ENCODE results near the gene GPD1. TPM values are rescaled to one million over a fixed set of nuclear protein-coding genes. Genes with fewer than 3 reads are reported as not detected.
A peak's percentile ranks its signal among the peaks of the same experiment; 100 is the strongest.

GPD1 gene
- total and polyA plus RNA-seq, 9 of the 15 experiments (the other 6 are each of a cell fraction or from before 2014, with no cell fraction given) = 0.13 to 1.00 (median 0.55) TPM

GRCh38 chr12:50117057-50117622 is 13.3 kb downstream of the GPD1 start:
- DNase-seq (ENCODE audit: extremely low read depth in 1 of 4, low spot score in 3 of 4) (no peak), ATAC-seq (no peak), FAIRE-seq (no peak)
- Histone ChIP-seq H3K79me2 (ENCODE audit: control insufficient read depth, insufficient read depth, low read length) (peaks cover 42% of the 10 kb centered on the region), H3K9me1 (ENCODE audit: control insufficient read depth, insufficient read depth, low read length) (no peaks in the 10 kb centered on the region), H3K36me3 (ENCODE audit: control insufficient read depth, insufficient read depth, low read length) (peaks cover 43% of the 10 kb centered on the region; the same call in 2 of the 3 replicates), H3K4me2 (ENCODE audit: insufficient read depth, low read length) (no peak overlapping the region), H3K4me1 (replicated peaks in 1 of 2; ENCODE audit: control insufficient read depth in 2 of 2, insufficient read depth in 2 of 2, low read length in 2 of 2) (peaks cover 4 to 17% of the 10 kb centered on the region in 2 experiments; a peak in 3 of 5 replicates), H3K27me3 (ENCODE audit: control insufficient read depth in 2 of 2, insufficient read depth in 2 of 2, low read length in 2 of 2) (no peaks in the 10 kb centered on the region), H3K27ac (ENCODE audit: extremely low read depth, low read depth, low read length) (no peak overlapping the region), H3K4me3 (no peak overlapping the region), H2AFZ (ENCODE audit: low read depth, low read length) (no peak overlapping the region), H3K9ac (ENCODE audit: insufficient read depth in 1 of 2, low read depth in 2 of 2, low read length in 2 of 2) (no peak overlapping the region), H3K9me3 (replicated peaks; ENCODE audit: control insufficient read depth, insufficient read depth, low read depth, low read length) (no peaks in the 10 kb centered on the region), H4K20me1 (replicated peaks; ENCODE audit: control insufficient read depth, insufficient read depth, low read length) (peaks cover 3% of the 10 kb centered on the region; the same call in 1 of the 2 replicates)
- in situ Hi-C loops (cut with MboI) (no loop called here), intact Hi-C loops (cut with micrococcal nuclease) (no loop called here)
- POLR2A ChIA-PET = interaction anchor here (0.6 to 1.3 kb wide), 3 partner anchors 9 to 167 kb away, joined by 3 to 4 read pairs (median 4); no protein-coding TSS in a partner anchor
- CTCF ChIA-PET (ENCODE audit: low intra/inter-chr PET ratio) = no interaction called here
- WGBS (ENCODE audit: insufficient coverage, low coverage, missing lambda C conversion rate) = 97% methylated on average over 4 of the region's 6 CpGs
- BruUV-seq (replicated peaks) = no TSS peak
- TF ChIP-seq IFI16 (CRISPR knock-in tag; IDR thresholded peaks at IDR 0.05) (no peak), ZNF121 (CRISPR knock-in tag; conservative IDR thresholded peaks at IDR 0.05) (peak; percentile 83)

- Histone ChIP-seq H3K9me3 (replicated peaks; ENCODE audit: control insufficient read depth, insufficient read depth, low read depth, low read length) (no peaks in the 10 kb centered on the region; the same call in 1 of the 2 replicates), H3K4me3 (no peak overlapping the region), H3K4me1 (replicated peaks in 1 of 2; ENCODE audit: control insufficient read depth in 2 of 2, insufficient read depth in 2 of 2, low read length in 2 of 2) (peaks cover 0 to 2% of the 10 kb centered on the region in 2 experiments; a peak in 1 of 5 replicates), H4K20me1 (replicated peaks; ENCODE audit: control insufficient read depth, insufficient read depth, low read length) (no peaks in the 10 kb centered on the region), H3K79me2 (ENCODE audit: control insufficient read depth, insufficient read depth, low read length) (peaks cover 20% of the 10 kb centered on the region), H3K27me3 (ENCODE audit: control insufficient read depth in 2 of 2, insufficient read depth in 2 of 2, low read length in 2 of 2) (no peaks in the 10 kb centered on the region), H3K9ac (ENCODE audit: insufficient read depth in 1 of 2, low read depth in 2 of 2, low read length in 2 of 2) (no peak overlapping the region), H3K4me2 (ENCODE audit: insufficient read depth, low read length) (no peak overlapping the region), H2AFZ (ENCODE audit: low read depth, low read length) (no peak overlapping the region), H3K9me1 (ENCODE audit: control insufficient read depth, insufficient read depth, low read length) (no peaks in the 10 kb centered on the region), H3K27ac (ENCODE audit: extremely low read depth, low read depth, low read length) (no peak overlapping the region), H3K36me3 (ENCODE audit: control insufficient read depth, insufficient read depth, low read length) (peaks cover 49% of the 10 kb centered on the region; the same call in 2 of the 3 replicates)
- in situ Hi-C loops (cut with MboI) (no loop called here), intact Hi-C loops (cut with micrococcal nuclease) (no loop called here)
- no peak for ATAC-seq
- no peak for DNase-seq (ENCODE audit: extremely low read depth in 1 of 4, low spot score in 3 of 4)
- POLR2A ChIA-PET = no interaction called here
- CTCF ChIA-PET (ENCODE audit: low intra/inter-chr PET ratio) = no interaction called here
- no TSS peak for BruUV-seq (replicated peaks)
- peak; percentile 61 for FAIRE-seq
- WGBS (ENCODE audit: insufficient coverage, low coverage, missing lambda C conversion rate) = 100% methylated on average over 2 of the region's 2 CpGs
- TF ChIP-seq ZNF3 (CRISPR knock-in tag; IDR thresholded peaks at IDR 0.05) = no peak
- TF ChIP-seq DACH1 (IDR thresholded peaks at IDR 0.05; ENCODE audit: partially characterized antibody) = no peak
- TF ChIP-seq FIP1L1 (IDR thresholded peaks at IDR 0.05; ENCODE audit: low read depth, low read length, poor library complexity, severe bottlenecking) = no peak
- TF ChIP-seq ZNF324 (CRISPR knock-in tag; IDR thresholded peaks at IDR 0.05) = no peak
- TF ChIP-seq CHD1 (IDR thresholded peaks at IDR 0.05; ENCODE audit: low read length) = no peak
- TF ChIP-seq ZNF175 (CRISPR knock-in tag; IDR thresholded peaks at IDR 0.05; ENCODE audit: low read depth) = no peak
- TF ChIP-seq ZNF217 (CRISPR knock-in tag; IDR thresholded peaks at IDR 0.05) = no peak
- TF ChIP-seq TARDBP (IDR thresholded peaks at IDR 0.05) = no peak
- no peak for TF ChIP-seq ZNF140 (CRISPR knock-in tag; IDR thresholded peaks at IDR 0.05)
- no peak for TF ChIP-seq ZFP1 (CRISPR knock-in tag; IDR thresholded peaks at IDR 0.05)
- no peak for TF ChIP-seq JUND (IDR thresholded peaks at IDR 0.05; ENCODE audit: borderline replicate concordance, low read depth, low read length)
- TF ChIP-seq JUND (tag; IDR thresholded peaks at IDR 0.05; ENCODE audit: borderline replicate concordance, low read depth, low read length) = no peak
- no peak for TF ChIP-seq ZNF280A (IDR thresholded peaks at IDR 0.05; ENCODE audit: low read depth, partially characterized antibody)
- no peak for TF ChIP-seq FOXK1 (CRISPR knock-in tag; IDR thresholded peaks at IDR 0.05; ENCODE audit: borderline replicate concordance)
- no peak for TF ChIP-seq ZNF57 (CRISPR knock-in tag; IDR thresholded peaks at IDR 0.05)
These were observed 15.6 kb downstream of the GPD1 start for GRCh38 chr12:50119387-50119786.
